ENCODE results near the gene PERP. TPM values are rescaled to one million over a fixed set of nuclear protein-coding genes. Genes with fewer than 3 reads are reported as not detected.
A peak's percentile ranks its signal among the peaks of the same experiment; 100 is the strongest.

PERP gene
- total and polyA plus RNA-seq, 2 of the 4 experiments (the other 2 are of a cell fraction): 7.7 to 21.4 TPM

DNA sequence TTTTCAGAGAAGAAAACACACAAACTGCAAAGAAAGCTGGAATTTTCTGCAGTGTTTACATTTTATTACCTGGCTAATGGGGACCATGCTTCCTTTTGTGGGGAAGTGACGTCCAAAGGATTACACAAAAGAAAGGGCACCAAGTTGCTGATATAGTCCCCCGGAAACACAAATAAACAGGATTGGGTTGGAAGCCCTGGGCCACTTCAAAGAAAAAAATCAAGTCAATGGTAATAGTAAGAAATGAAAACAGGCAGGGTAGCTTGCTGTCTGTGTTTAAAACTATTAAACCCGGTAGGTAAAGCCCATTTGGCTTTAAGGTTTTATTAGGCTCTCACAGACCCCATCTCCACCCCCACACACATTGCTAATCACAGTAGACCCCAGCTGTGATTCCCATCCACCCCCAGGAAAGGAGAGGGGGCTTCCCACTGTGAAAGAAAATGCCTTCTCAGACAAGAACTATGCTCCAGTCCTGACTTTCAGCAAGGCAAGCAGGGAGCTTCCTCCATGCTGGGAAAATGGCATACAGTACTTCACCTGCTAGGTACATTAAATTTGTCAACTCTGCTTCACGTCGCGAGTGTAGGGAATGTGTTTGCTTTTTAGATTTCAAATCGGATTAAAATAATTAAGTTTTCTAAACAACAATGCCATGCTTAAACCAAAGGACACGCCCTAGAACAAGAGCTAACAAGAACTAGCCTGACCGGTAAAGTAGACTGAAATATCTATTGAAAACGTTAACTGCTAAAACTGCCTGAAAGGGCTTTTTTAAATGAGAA, 1.1 kb downstream of the PERP start (continued):
- TF ChIP-seq, protein P1, sequence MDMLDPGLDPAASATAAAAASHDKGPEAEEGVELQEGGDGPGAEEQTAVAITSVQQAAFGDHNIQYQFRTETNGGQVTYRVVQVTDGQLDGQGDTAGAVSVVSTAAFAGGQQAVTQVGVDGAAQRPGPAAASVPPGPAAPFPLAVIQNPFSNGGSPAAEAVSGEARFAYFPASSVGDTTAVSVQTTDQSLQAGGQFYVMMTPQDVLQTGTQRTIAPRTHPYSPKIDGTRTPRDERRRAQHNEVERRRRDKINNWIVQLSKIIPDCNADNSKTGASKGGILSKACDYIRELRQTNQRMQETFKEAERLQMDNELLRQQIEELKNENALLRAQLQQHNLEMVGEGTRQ (IDR thresholded peaks at IDR 0.05; ENCODE audit: low read depth, low read length): no peak

DNA sequence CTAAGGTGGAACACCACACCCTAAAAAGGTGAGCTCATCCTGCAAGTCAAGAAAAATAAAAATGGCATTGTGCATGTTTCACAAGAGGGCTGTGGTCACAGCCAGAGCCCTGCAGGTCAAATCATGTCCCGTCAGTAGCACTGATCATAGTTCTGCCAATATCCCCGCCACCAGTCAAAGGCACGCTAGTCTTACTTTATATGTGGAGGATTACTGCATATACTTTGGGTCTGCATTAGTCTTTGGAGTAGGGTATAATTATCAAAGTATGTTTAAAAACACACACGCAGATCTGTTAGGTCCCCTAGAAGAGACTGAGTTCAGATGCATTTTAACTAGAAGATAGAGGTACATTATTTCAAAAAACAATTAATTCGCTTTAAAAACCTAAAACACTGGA, 1.8 kb downstream of the PERP start:
- in situ Hi-C loops (cut with MboI; ENCODE audit: low sequenced_read_pairs) (loop anchor here (10.0 to 25.0 kb wide), 2 partner anchors 241 to 1257 kb away; partner anchors contain the start of genes CITED2 and TNFAIP3), intact Hi-C loops (cut with micrococcal nuclease) (loop anchor here (5.0 kb wide), 1 partner anchor 238 kb away; the partner anchor contains the start of gene TNFAIP3), dilution Hi-C loops (cut with HindIII; ENCODE audit: low sequenced_read_pairs, unreplicated experiment) (no loop called here)
- H3K4ac ChIP-seq (ENCODE audit: low read depth, low read length): no peak overlapping the region
- H3K9me3 ChIP-seq (ENCODE audit: control insufficient read depth, insufficient read depth, low read length): no peaks in the 10 kb centered on the region
- DNase-seq (no peak), ATAC-seq (ENCODE audit: low read depth) (no peak)
- no peak overlapping the region for H2AK9ac ChIP-seq (replicated peaks; ENCODE audit: low read depth, low read length, poor library complexity)
- H3K4me1 ChIP-seq (ENCODE audit: control insufficient read depth, insufficient read depth, low read length): peaks cover 17% of the 10 kb centered on the region
- peak overlapping the region; percentile 57; the same call in 1 of the 2 replicates for H4K5ac ChIP-seq (ENCODE audit: low read depth, low read length)
- no peak overlapping the region for H2BK5ac ChIP-seq (ENCODE audit: low read depth, low read length, poor library complexity, severe bottlenecking)
- H2BK15ac ChIP-seq (ENCODE audit: low read depth, low read length): no peak overlapping the region
- no TSS peak for BruUV-seq (replicated peaks)
- H4K8ac ChIP-seq (ENCODE audit: low read depth in 2 of 2, low read length in 2 of 2): no peak overlapping the region; a peak in 1 of 4 replicates
- no peak overlapping the region for H3K14ac ChIP-seq (replicated peaks; ENCODE audit: low read depth, low read length)
- peak overlapping the region; percentile 77 for H3K4me2 ChIP-seq (ENCODE audit: low read depth, low read length)
- no peaks in the 10 kb centered on the region for H4K20me1 ChIP-seq (ENCODE audit: insufficient read depth, low read length)
- peaks cover 16 to 33% of the 10 kb centered on the region in 2 experiments for H3K79me1 ChIP-seq (ENCODE audit: low read depth in 1 of 2, low read length in 2 of 2)
- H2BK120ac ChIP-seq (ENCODE audit: low read depth, low read length): no peak overlapping the region
- no peak overlapping the region for H4K91ac ChIP-seq (ENCODE audit: insufficient read depth, low read depth, low read length)
- POLR2A ChIA-PET (ENCODE audit: unreplicated experiment): no interaction called here
- H3K27ac ChIP-seq (ENCODE audit: insufficient read depth, low read length): no peak overlapping the region
- no peaks in the 10 kb centered on the region for H3K9me1 ChIP-seq (ENCODE audit: insufficient read depth, low read length)
- WGBS, 2 experiments (ENCODE audit: extremely low coverage in 2 of 2, insufficient read length in 1 of 2): 100% methylated on average over 1 of the region's 5 CpGs; no CpG with 5 or more reads in 1 of the 2 experiments
- peak overlapping the region; percentile 73; the same call in 1 of the 2 replicates for H3K9ac ChIP-seq (ENCODE audit: low read depth, low read length)
- no peak overlapping the region for H3K56ac ChIP-seq (ENCODE audit: extremely low read depth, insufficient read depth, low read length)
- no peak overlapping the region for H2AFZ ChIP-seq (replicated peaks; ENCODE audit: low read length, poor library complexity)
- peaks cover 4% of the 10 kb centered on the region for H3K36me3 ChIP-seq (ENCODE audit: control insufficient read depth, insufficient read depth, low read length)
- H3K18ac ChIP-seq (ENCODE audit: low read depth, low read length): peak overlapping the region; percentile 14; the same call in 1 of the 2 replicates
- H3K4me3 ChIP-seq (ENCODE audit: insufficient read depth, low read depth, low read length): peak overlapping the region; percentile 96
- H2AK5ac ChIP-seq (ENCODE audit: low read depth, low read length): no peak overlapping the region
- CTCF ChIA-PET: interaction anchor here (1.5 to 1.9 kb wide), 2 partner anchors 98 to 101 kb away, joined by 7 to 8 read pairs; no protein-coding TSS in a partner anchor
- H2BK20ac ChIP-seq (ENCODE audit: low read depth, low read length): no peak overlapping the region
- peaks cover 5% of the 10 kb centered on the region; the same call in 1 of the 2 replicates for H3K27me3 ChIP-seq (ENCODE audit: control insufficient read depth, insufficient read depth, low read length)
- 0 out of 2 replicates have a peak overlapping the region, but pooled peaks have one; percentile 52 for H3K23ac ChIP-seq (ENCODE audit: low read depth, low read length)
- TF ChIP-seq, protein P1 (IDR thresholded peaks at IDR 0.05; ENCODE audit: low read depth, low read length): no peak
- no peak for TF ChIP-seq MAFK (IDR thresholded peaks at IDR 0.05; ENCODE audit: low read depth, low read length)
- no peak for TF ChIP-seq MXI1 (IDR thresholded peaks at IDR 0.05; ENCODE audit: borderline replicate concordance, low read depth, low read length)
- TF ChIP-seq NFE2L2 (IDR thresholded peaks at IDR 0.05; ENCODE audit: low read depth, low read length): no peak
- TF ChIP-seq CEBPB (IDR thresholded peaks at IDR 0.05; ENCODE audit: low read depth, low read length): no peak
- TF ChIP-seq FOS (IDR thresholded peaks at IDR 0.05; ENCODE audit: low read depth, low read length): no peak
- TF ChIP-seq, protein P2, sequence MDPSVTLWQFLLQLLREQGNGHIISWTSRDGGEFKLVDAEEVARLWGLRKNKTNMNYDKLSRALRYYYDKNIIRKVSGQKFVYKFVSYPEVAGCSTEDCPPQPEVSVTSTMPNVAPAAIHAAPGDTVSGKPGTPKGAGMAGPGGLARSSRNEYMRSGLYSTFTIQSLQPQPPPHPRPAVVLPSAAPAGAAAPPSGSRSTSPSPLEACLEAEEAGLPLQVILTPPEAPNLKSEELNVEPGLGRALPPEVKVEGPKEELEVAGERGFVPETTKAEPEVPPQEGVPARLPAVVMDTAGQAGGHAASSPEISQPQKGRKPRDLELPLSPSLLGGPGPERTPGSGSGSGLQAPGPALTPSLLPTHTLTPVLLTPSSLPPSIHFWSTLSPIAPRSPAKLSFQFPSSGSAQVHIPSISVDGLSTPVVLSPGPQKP (IDR thresholded peaks at IDR 0.05; ENCODE audit: borderline replicate concordance, low read depth, low read length): no peak
- TF ChIP-seq BHLHE40 (IDR thresholded peaks at IDR 0.05; ENCODE audit: low read depth, low read length): no peak
- TF ChIP-seq CTCF (conservative IDR thresholded peaks at IDR 0.05; ENCODE audit: low read depth, low read length): no peak
